ENCODE measurements around the gene ARL2. TPM values are rescaled to one million over a fixed set of nuclear protein-coding genes. Genes with fewer than 3 reads are reported as not detected.
A peak's percentile ranks its signal among the peaks of the same experiment; 100 is the strongest.

The ARL2 gene
- total RNA-seq (10 to 100 TPM; 44.5 to 76.5 (median 54.8) TPM), polyA plus RNA-seq (100 to 1,000 TPM in 1 of 3 donors, 10 to 100 TPM in 2; 53.0 to 110 (median 69.9) TPM)
- long read RNA-seq, donor 1, transcript ARL2-201 (5 exons, 979 nt), result major isoform, 31 of 45 reads
- long read RNA-seq, donor 1, partial matches to known transcripts, result 6 of 45 reads
- long read RNA-seq, donor 1, other reads (novel, unspliced or antisense), result 0 of 45 reads
- long read RNA-seq, donor 2, transcript ARL2-201 (5 exons, 979 nt), result major isoform, 30 of 39 reads
- long read RNA-seq, donor 2, partial matches to known transcripts, result 0 of 39 reads
- long read RNA-seq, donor 2, other reads (novel, unspliced or antisense), result 0 of 39 reads

GRCh38 chr11:65013888-65014725 is at the start of gene ARL2:
Gene ARL2, plus strand, starts transcription at chr11:65014160. Its CDS starts 48 bp downstream, at chr11:65014208.
- H3K27ac ChIP-seq, result peak within 1 kb of the TSS; percentile 96 to 100 (median 99)
- peaks cover 13 to 48% (median 29%) of the 10 kb centered on the region in 6 donors for H3K4me1 ChIP-seq
- intact Hi-C loops (cut with DNase I; ENCODE audit: low total_unique reads), result no loop called here

GRCh38 chr11:64967375-64967774 is 46.6 kb upstream of the ARL2 start:
- no peak for TF ChIP-seq POLR2AphosphoS5 (IDR thresholded peaks at IDR 0.05)
- no peak for TF ChIP-seq CTCF (IDR thresholded peaks at IDR 0.05 in 8 of 11, conservative IDR thresholded peaks at IDR 0.05 in 3 of 11)
- no peak for TF ChIP-seq POLR2A (IDR thresholded peaks at IDR 0.05)
- Histone ChIP-seq H3K27me3 (replicated peaks in 1 of 7) (peaks cover 0 to 16% (median 0%) of the 10 kb centered on the region in 7 donors), H3K9me3 (no peaks in the 10 kb centered on the region), H3K4me1 (peaks cover 3 to 16% (median 11%) of the 10 kb centered on the region in 6 donors), H3K36me3 (no peaks in the 10 kb centered on the region), H3K27ac (no peak overlapping the region), H3K4me3 (no peak overlapping the region)
- no peak for DNase-seq
- intact Hi-C loops (cut with DNase I; ENCODE audit: low total_unique reads), result no loop called here
- WGBS, 5 donors, result 67 to 89% (median 78%) methylated on average over 3 of the region's 3 CpGs

More at GRCh38 chr11:65013888-65014725, at the start of gene ARL2:
- WGBS, 5 donors, result 0 to 1% (median 0%) methylated on average over 36 to 96 of the region's 96 CpGs
- H3K4me3 ChIP-seq, result peak within 1 kb of the TSS; percentile 68 to 95 (median 79)
- no peaks in the 10 kb centered on the region for H3K9me3 ChIP-seq
- TF ChIP-seq POLR2AphosphoS5 (IDR thresholded peaks at IDR 0.05), result peak; percentile 78 to 89 (median 89)
- TF ChIP-seq CTCF (IDR thresholded peaks at IDR 0.05 in 8 of 11, conservative IDR thresholded peaks at IDR 0.05 in 3 of 11), result peak; percentile 3 to 95 (median 91)
- TF ChIP-seq POLR2A (IDR thresholded peaks at IDR 0.05), result peak in 1 of 3 donors; percentile 18
- peaks cover 0 to 19% (median 10%) of the 10 kb centered on the region in 6 donors for H3K36me3 ChIP-seq
- H3K27me3 ChIP-seq (replicated peaks in 1 of 7), result no peaks in the 10 kb centered on the region
- DNase-seq, result peak; percentile 96

GRCh38 chr11:64969209-64969608 is 44.8 kb upstream of the ARL2 start:
- no peak for TF ChIP-seq POLR2AphosphoS5 (IDR thresholded peaks at IDR 0.05)
- no peak for TF ChIP-seq CTCF (IDR thresholded peaks at IDR 0.05 in 8 of 11, conservative IDR thresholded peaks at IDR 0.05 in 3 of 11)
- no peak for TF ChIP-seq POLR2A (IDR thresholded peaks at IDR 0.05)
- Histone ChIP-seq H3K4me1 (peaks cover 4 to 27% (median 17%) of the 10 kb centered on the region in 6 donors), H3K27me3 (replicated peaks in 1 of 7) (peaks cover 0 to 20% (median 0%) of the 10 kb centered on the region in 7 donors), H3K27ac (no peak overlapping the region), H3K36me3 (no peaks in the 10 kb centered on the region), H3K9me3 (no peaks in the 10 kb centered on the region), H3K4me3 (no peak overlapping the region)
- intact Hi-C loops (cut with DNase I; ENCODE audit: low total_unique reads), result no loop called here
- DNase-seq, result no peak
- WGBS, 5 donors, result 53 to 69% (median 66%) methylated on average over 5 of the region's 5 CpGs
